CD4-positive, alpha-beta T cell treated with Interferon gamma for 1 hour (primary cell): ENCODE results near the gene USPL1.
"Not testable (repeated sequence)": the region's sequence is repeated elsewhere in the genome, so short reads cannot be mapped to it uniquely, and the experiment has no call there.

Experiments used
- DNase-seq: peaks from one replicate; pipeline ENCODE4 v3.0.0-alpha.2; 2020

Gene USPL1

GRCh38 chr13:30616927-30617314 lies 799 bp upstream of the USPL1 start:
- peak; percentile 72 for DNase-seq

DNA sequence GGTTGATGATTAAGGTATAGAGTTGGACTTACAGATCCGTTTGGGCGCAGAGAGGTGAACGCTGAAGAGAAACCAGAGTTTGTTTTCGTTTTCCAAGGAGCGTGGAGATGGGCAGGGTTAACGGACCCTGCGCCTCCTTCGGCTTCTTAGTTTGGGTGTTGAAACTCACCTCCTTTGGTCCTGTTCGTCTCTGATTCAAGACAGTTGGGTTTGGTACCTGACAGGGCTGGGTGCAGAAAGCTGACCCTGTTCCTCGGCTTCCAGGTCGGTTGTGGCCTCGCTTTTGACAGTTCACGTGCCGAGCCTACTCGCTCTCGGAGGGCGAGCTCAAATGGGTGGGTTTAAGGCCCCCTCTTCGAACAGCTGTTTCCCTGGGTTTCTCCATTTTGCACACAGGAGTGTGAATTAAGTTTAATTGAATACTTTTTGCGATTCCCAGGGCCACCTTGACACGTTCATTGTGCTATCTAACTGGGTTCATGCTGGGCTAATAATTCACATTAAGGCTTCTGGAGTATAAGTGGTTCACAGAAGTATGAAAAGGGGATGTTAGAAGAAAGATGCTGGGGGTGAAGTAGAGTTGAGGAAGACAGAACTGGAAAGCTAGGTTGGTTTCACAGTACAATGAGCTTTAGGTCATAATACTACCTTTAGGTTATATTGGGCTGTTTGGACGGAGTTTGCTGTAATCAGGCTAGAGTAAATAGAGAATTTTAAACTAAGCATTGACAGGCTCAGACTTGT lies 638 bp downstream of the USPL1 start:
- no peak for DNase-seq

- no peak for DNase-seq
Observed at GRCh38 chr13:30618930-30619279, 1.2 kb downstream of the USPL1 start.

DNA sequence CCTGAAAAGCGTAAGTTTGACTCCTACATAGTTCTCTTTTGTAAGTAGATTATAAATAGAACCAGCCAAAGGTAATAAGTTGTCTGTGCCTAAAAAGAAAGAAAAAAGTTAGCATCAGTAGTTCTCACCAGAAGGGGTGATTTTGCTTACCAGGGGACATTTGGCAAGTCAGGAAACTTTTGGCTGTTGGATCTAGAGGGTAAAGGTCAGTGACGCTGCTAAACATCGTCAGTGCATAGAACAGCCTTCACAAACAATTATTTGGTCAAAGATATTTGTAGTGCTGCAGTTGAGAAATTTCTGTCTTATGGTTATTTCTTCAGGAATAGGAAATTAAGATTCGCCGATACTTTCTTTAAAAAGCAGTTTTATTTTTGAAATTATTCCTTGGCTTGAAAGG lies 2.0 kb downstream of the USPL1 start:
- no peak for DNase-seq

DNA sequence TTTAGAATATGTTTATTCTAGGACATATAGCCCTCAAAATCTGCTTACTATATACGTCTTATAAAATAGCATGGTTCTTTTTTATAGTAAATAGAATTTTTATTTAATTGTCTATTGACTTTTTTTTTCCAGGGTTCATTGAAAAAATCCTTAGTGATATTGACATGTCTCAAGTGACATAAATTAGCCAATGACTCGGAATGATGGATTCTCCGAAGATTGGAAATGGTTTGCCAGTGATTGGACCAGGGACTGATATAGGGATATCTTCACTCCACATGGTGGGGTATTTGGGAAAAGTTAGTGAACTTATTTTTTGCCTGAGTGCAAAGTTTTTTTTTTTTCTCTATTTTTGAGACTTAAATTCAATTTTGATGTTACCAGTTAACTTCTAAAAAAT lies 3.2 kb downstream of the USPL1 start:
- DNase-seq = no peak

DNA sequence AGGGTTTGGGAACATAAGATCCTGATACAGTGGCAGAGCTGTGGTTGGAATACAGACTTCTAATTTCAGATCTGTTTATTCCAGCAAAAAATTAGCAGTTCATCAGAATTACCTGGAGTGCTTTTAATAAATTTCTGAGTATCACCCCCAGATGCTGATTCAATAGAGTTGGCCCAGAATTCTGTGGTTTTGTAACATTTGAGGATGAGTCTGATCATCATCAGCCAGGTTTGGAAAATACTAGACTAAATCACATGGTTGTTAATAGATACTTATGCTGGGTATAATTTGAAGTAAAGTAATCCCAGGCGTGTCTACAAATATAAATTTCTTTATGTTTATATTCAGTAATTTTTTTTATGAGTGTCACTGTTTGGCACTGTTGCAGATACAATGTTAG lies 4.8 kb downstream of the USPL1 start:
- no peak for DNase-seq

GRCh38 chr13:30623392-30623791 lies 5.7 kb downstream of the USPL1 start:
- no peak for DNase-seq

- DNase-seq = no peak
Observed at GRCh38 chr13:30624630-30625029, 6.9 kb downstream of the USPL1 start.

DNA sequence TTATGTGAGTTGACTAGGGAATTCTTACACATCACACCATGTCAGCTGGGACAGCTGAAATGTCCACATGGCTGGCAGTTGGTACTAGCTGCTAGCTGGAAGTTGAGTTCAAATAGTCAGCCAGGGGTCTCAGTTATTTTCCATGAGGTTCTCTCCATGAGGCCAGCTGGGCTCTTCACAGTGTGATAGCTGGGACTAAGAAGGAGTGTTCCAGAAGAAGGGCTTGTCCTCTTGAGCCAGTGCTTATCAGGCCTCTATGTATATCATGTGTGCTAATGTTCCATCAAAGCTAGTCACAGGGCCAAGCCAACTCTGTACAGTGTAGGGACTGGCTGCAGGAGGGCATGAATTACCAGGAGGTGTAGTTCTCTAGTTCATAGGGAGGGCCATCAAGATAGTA lies 11.8 kb downstream of the USPL1 start:
- no peak for DNase-seq

DNA sequence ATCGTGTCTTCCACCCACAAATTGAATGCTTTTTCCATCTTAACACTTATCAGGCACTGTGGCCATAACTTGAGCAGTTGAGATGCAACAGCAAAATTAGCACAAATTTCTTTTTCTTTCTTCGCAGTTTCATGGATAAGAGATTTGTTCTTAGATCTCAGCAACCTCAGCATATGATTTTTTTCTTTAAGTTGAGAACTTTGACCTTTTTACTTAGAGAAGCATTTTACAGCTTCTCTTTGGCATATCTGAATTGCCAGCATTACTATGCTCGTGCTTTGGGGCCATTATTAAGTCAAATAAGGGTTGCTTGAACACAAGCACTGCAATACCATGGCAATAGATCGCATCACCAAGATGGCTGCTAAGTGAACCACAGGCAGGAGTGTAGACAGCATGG lies 16.1 kb downstream of the USPL1 start:
- no peak for DNase-seq

GRCh38 chr13:30634838-30635237 lies 17.1 kb downstream of the USPL1 start:
- DNase-seq = no peak

- no peak for DNase-seq
Observed at GRCh38 chr13:30638301-30638700, 20.6 kb downstream of the USPL1 start.

- DNase-seq = no peak
Observed at GRCh38 chr13:30639671-30640070, 22.0 kb downstream of the USPL1 start.

DNA sequence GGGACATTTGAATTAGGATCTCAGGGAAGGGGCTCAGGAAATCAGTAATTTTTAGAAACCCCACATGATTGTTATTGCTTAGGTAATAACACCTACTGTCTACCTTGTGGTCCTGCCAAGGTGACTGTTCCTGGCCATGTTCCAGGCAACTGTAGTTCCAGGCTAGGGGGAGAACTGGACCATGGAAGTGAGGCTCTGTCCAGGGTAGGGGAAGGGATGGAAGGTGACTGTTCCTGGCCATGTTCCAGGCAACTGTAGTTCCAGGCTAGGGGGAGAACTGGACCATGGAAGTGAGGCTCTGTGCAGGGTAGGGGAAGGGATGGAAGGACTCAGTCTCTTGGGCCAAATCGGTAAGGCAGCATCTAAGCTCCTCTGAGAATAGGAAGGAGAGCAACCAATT lies 23.5 kb downstream of the USPL1 start:
- DNase-seq = not testable (repeated sequence)

- no peak for DNase-seq
Observed at GRCh38 chr13:30645629-30646028, 27.9 kb downstream of the USPL1 start.

GRCh38 chr13:30647420-30647819 lies 29.7 kb downstream of the USPL1 start:
- DNase-seq = no peak

DNA sequence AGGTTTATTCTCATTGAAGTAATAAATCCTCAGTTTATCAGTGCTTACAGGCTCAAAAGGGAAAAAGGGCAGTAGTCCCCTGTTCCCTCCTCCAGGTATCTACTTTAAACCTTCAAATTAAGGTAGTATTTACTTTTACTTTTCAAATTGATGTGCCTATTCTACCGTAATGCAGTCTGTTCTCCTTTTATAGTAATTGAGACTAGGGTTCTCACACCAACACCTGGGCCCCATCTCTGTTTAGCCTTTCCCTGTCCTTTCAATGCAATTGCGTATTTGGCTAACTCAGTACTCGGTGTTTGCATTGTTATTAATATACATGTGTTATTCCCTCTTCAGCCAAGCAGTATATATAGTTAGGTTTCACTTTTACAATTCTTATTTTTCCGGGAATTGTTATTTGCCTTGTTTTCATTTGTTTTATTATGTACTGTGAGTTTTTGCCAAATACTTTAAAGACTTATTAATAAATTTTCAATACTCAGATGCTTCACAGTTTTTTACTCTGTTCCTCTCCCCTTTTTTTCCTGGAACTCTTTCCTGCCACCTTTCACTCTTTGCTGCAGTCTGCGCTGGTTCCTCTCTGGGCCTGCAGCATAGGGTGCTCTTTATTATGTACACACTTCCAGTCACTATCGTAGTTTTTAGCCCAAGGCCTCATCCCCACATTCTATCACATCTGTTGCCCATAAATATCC lies 30.3 kb downstream of the USPL1 start:
- no peak for DNase-seq

- DNase-seq = no peak
Observed at GRCh38 chr13:30648522-30649012, 30.8 kb downstream of the USPL1 start.

DNA sequence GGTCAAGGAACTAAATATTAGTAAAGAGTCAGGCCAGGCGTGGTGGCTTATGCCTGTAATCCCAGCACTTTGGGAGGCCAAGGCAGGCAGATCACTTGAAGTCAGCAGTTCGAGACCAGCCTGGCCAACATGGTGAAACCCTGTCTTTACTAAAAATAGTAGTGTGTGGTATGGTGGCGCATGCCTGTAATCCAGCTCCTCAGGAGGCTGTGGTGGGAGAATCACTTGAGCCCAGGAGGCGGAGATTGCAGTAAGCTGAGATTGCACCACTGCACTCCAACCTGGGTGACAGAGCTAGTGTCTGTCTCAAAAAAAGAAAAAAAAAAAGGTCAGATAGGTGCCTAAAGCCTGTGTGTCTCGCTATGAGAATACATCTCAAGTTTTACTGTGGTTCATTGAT lies 33.9 kb downstream of the USPL1 start:
- not testable (repeated sequence) for DNase-seq

GRCh38 chr13:30652746-30653386 lies 35.1 kb downstream of the USPL1 start:
- no peak for DNase-seq

DNA sequence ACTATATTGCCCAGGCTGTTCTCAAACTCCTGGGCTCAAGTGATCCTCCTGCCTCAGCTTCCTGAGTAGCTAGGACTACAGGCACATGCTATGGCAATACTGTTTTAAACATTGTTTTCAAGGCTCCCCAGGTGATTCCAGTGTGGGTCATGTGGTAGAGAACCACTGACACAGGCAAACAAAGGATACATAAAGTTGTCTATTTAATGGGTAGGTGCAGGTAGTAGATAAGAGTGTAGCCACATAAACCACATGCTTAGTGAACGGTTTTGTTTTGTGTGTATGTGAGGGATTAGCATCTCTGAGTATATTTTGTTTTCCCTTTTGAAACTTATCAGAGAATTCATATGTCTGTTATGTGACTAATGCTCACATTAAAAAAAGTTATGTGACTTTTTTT lies 36.7 kb downstream of the USPL1 start:
- DNase-seq = no peak

GRCh38 chr13:30656178-30656577 lies 38.5 kb downstream of the USPL1 start:
- DNase-seq = no peak

DNA sequence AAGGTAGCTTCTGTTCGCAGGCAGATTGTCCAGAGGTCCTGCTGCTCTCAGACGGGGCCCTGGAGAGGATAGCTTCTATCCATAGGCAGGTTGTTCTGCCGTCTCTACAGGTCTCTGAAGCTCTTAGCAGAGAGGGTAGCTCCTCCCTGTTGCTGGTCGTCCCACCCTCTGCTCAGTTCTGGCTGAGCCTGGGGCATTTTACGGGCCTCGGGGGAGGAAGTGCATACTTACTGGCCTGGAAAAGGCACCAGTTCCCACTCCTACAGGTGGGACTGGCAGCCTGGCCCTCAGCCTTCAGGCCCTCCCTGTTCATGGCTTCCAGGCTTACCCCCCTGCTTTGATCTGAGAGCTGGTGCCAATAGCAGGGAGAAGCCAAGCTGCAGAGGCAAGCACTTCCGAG lies 42.3 kb downstream of the USPL1 start:
- no peak for DNase-seq

GRCh38 chr13:30660796-30661195 lies 43.1 kb downstream of the USPL1 start:
- no peak for DNase-seq
